Measurements from ENCODE around the gene AUH. TPM values are rescaled to one million over a fixed set of nuclear protein-coding genes. Genes with fewer than 3 reads are reported as not detected.

AUH gene
- total RNA-seq, 1 donor from 2014 or later: 14.0 TPM

- no peaks in the 10 kb centered on the region for H3K9me3 Mint-ChIP-seq
- H3K27me3 Mint-ChIP-seq: no peaks in the 10 kb centered on the region
- no peak for ATAC-seq (ENCODE audit: low read depth)
- POLR2A ChIA-PET: interaction anchor here (0.7 to 2.8 kb wide), 5 partner anchors 15 to 389 kb away, joined by 3 to 15 read pairs (median 6); no protein-coding TSS in a partner anchor
- peak overlapping the region; percentile 68 for H3K27ac Mint-ChIP-seq
- intact Hi-C loops (cut with micrococcal nuclease): loop anchor here (1.0 to 2.0 kb wide), 5 partner anchors 16 to 169 kb away; partner anchors contain the start of gene AUH
- TF ChIP-seq CTCF (IDR thresholded peaks at IDR 0.05): no peak
- CTCF ChIA-PET: interaction anchor here (1.5 to 1.8 kb wide), 2 partner anchors 15 to 168 kb away, joined by 4 to 6 read pairs; no protein-coding TSS in a partner anchor
- no peak for DNase-seq
- H3K4me3 Mint-ChIP-seq: peak overlapping the region; percentile 86
- peaks cover 30% of the 10 kb centered on the region for H3K4me1 Mint-ChIP-seq
- H3K36me3 Mint-ChIP-seq (ENCODE audit: low read depth): no peaks in the 10 kb centered on the region
These were observed 169.2 kb downstream of the AUH start for GRCh38 chr9:91192381-91193086.

GRCh38 chr9:91191411-91192380 lies 170.0 kb downstream of the AUH start:
- POLR2A ChIA-PET: interaction anchor here (0.6 to 2.8 kb wide), 5 partner anchors 14 to 167 kb away, joined by 3 to 15 read pairs (median 6); no protein-coding TSS in a partner anchor
- no peak for TF ChIP-seq CTCF (IDR thresholded peaks at IDR 0.05)
- CTCF ChIA-PET: interaction anchor here (1.5 to 1.8 kb wide), 2 partner anchors 16 to 169 kb away, joined by 4 to 6 read pairs; no protein-coding TSS in a partner anchor
- no peaks in the 10 kb centered on the region for H3K27me3 Mint-ChIP-seq
- intact Hi-C loops (cut with micrococcal nuclease): loop anchor here (2.0 kb wide), 2 partner anchors 17 to 27 kb away; no protein-coding TSS in a partner anchor
- no peaks in the 10 kb centered on the region for H3K9me3 Mint-ChIP-seq
- peak overlapping the region; percentile 53 for H3K4me3 Mint-ChIP-seq
- no peaks in the 10 kb centered on the region for H3K36me3 Mint-ChIP-seq (ENCODE audit: low read depth)
- peak overlapping the region; percentile 19 for H3K27ac Mint-ChIP-seq
- no peak for DNase-seq
- peaks cover 30% of the 10 kb centered on the region for H3K4me1 Mint-ChIP-seq
- ATAC-seq (ENCODE audit: low read depth): no peak

- DNase-seq (no peak), ATAC-seq (ENCODE audit: low read depth) (no peak)
- peaks cover 30% of the 10 kb centered on the region for H3K4me1 Mint-ChIP-seq
- H3K27ac Mint-ChIP-seq: no peak overlapping the region
- intact Hi-C loops (cut with micrococcal nuclease): no loop called here
- H3K36me3 Mint-ChIP-seq (ENCODE audit: low read depth): no peaks in the 10 kb centered on the region
- H3K9me3 Mint-ChIP-seq: no peaks in the 10 kb centered on the region
- H3K4me3 Mint-ChIP-seq: no peak overlapping the region
- ChIA-PET CTCF (no interaction called here), POLR2A (no interaction called here)
- no peak for TF ChIP-seq CTCF (IDR thresholded peaks at IDR 0.05)
- no peaks in the 10 kb centered on the region for H3K27me3 Mint-ChIP-seq
These were observed 171.7 kb downstream of the AUH start for GRCh38 chr9:91190062-91190461.

- ATAC-seq (ENCODE audit: low read depth): no peak
- no peak overlapping the region for H3K4me3 Mint-ChIP-seq
- ChIA-PET CTCF (no interaction called here), POLR2A (no interaction called here)
- intact Hi-C loops (cut with micrococcal nuclease): no loop called here
- H3K27me3 Mint-ChIP-seq: no peaks in the 10 kb centered on the region
- H3K4me1 Mint-ChIP-seq: peaks cover 23% of the 10 kb centered on the region
- H3K27ac Mint-ChIP-seq: no peak overlapping the region
- TF ChIP-seq CTCF (IDR thresholded peaks at IDR 0.05): no peak
- H3K36me3 Mint-ChIP-seq (ENCODE audit: low read depth): no peaks in the 10 kb centered on the region
- no peaks in the 10 kb centered on the region for H3K9me3 Mint-ChIP-seq
- DNase-seq: no peak
These were observed 172.8 kb downstream of the AUH start for GRCh38 chr9:91188719-91189590.

Data from activated B cell treated with CpG ODN at 0.5 μM for 24 hours (primary cell).